Type B pancreatic cell (in vitro differentiated cells): Measurements from ENCODE around the gene CABP4. TPM values are rescaled to one million over a fixed set of nuclear protein-coding genes. Genes with fewer than 3 reads are reported as not detected.

Source experiments
- DNase-seq: peaks from one replicate; pipeline ENCODE4 v3.0.0; 2021; ENCODE audit warnings: mixed read lengths; ENCODE audit not compliant: unreplicated experiment; ENCODE audit errors: extremely low spot score
- H3K27ac Mint-ChIP-seq: 2 replicates; pipeline ENCODE4 v1.8.0; 2021; ENCODE audit warnings: mild to moderate bottlenecking, mixed read lengths
- H3K27me3 Mint-ChIP-seq: 2 replicates; pipeline ENCODE4 v1.8.0; 2021; ENCODE audit warnings: mixed read lengths
- H3K36me3 Mint-ChIP-seq: 2 replicates; pipeline ENCODE4 v1.8.0; 2021; ENCODE audit warnings: mixed read lengths
- H3K4me1 Mint-ChIP-seq: one replicate; pipeline ENCODE4 v1.8.0; 2021; ENCODE audit warnings: mixed read lengths; ENCODE audit not compliant: unreplicated experiment
- H3K4me3 Mint-ChIP-seq: 2 replicates; pipeline ENCODE4 v1.8.0; 2021; ENCODE audit warnings: mild to moderate bottlenecking, mixed read lengths
- H3K9me3 Mint-ChIP-seq: 2 replicates; pipeline ENCODE4 v1.8.0; 2021; ENCODE audit warnings: mixed read lengths
- CTCF ChIP-seq: fragments of 200-600 bp; sonication (generic); conservative IDR thresholded peaks from 2 replicates; pipeline ENCODE4 v1.5.0; 2021; ENCODE audit warnings: antibody characterized with exemption, mild to moderate bottlenecking
- total RNA-seq: library from RNA; stranded (reverse); gene quantifications from 2 replicates; pipeline ENCODE4 v1.2.1, GENCODE V29; 2021; ENCODE audit warnings: low replicate concordance

The CABP4 gene
- total RNA-seq, 1 donor from 2014 or later: not detected

- peaks cover 5% of the 10 kb centered on the region for H3K27me3 Mint-ChIP-seq
- no peak for DNase-seq
- TF ChIP-seq CTCF: no peak
Measured at GRCh38 chr11:67504005-67504949, 49.1 kb downstream of the CABP4 start.

GRCh38 chr11:67504950-67505581 is 49.9 kb downstream of the CABP4 start, which contains the start of gene PITPNM1:
PITPNM1 (minus strand) TSS chr11:67505363; CDS start chr11:67504180, 1,183 bp downstream.
- H3K4me1 Mint-ChIP-seq: peaks cover 28% of the 10 kb centered on the region
- H3K36me3 Mint-ChIP-seq: peaks cover 8% of the 10 kb centered on the region
- DNase-seq: no peak
- H3K9me3 Mint-ChIP-seq: no peaks in the 10 kb centered on the region
- H3K27ac Mint-ChIP-seq: peak within 1 kb of the TSS; percentile 98
- peaks cover 8% of the 10 kb centered on the region for H3K27me3 Mint-ChIP-seq
- H3K4me3 Mint-ChIP-seq: peak within 1 kb of the TSS; percentile 93
- no peak for TF ChIP-seq CTCF

More at GRCh38 chr11:67504005-67504949, 49.1 kb downstream of the CABP4 start:
- Mint-ChIP-seq H3K36me3 (peaks cover 8% of the 10 kb centered on the region), H3K4me1 (peaks cover 27% of the 10 kb centered on the region), H3K9me3 (no peaks in the 10 kb centered on the region), H3K27ac (peak overlapping the region; percentile 72), H3K4me3 (peak overlapping the region; percentile 88)

GRCh38 chr11:67505605-67506396 is 50.6 kb downstream of the CABP4 start:
- Mint-ChIP-seq H3K27ac (peak overlapping the region; percentile 98), H3K36me3 (peaks cover 3% of the 10 kb centered on the region), H3K4me1 (peaks cover 28% of the 10 kb centered on the region), H3K9me3 (no peaks in the 10 kb centered on the region), H3K4me3 (peak overlapping the region; percentile 93), H3K27me3 (peaks cover 14% of the 10 kb centered on the region)
- peak; percentile 97 for TF ChIP-seq CTCF
- DNase-seq: peak; percentile 88

- peak overlapping the region; percentile 98 for H3K27ac Mint-ChIP-seq
- no peaks in the 10 kb centered on the region for H3K9me3 Mint-ChIP-seq
- H3K27me3 Mint-ChIP-seq: peaks cover 20% of the 10 kb centered on the region
- no peaks in the 10 kb centered on the region for H3K36me3 Mint-ChIP-seq
- DNase-seq: no peak
- H3K4me3 Mint-ChIP-seq: peak overlapping the region; percentile 93
- peaks cover 28% of the 10 kb centered on the region for H3K4me1 Mint-ChIP-seq
- TF ChIP-seq CTCF: peak; percentile 11
Measured at GRCh38 chr11:67506426-67507051, 51.4 kb downstream of the CABP4 start.
